Measurements from ENCODE around the gene CAPN13. TPM values are rescaled to one million over a fixed set of nuclear protein-coding genes. Genes with fewer than 3 reads are reported as not detected.

The CAPN13 gene
- polyA plus RNA-seq, 1 of the 3 experiments (the other 2 are of a cell fraction): not detected

- H3K4me1 ChIP-seq (ENCODE audit: control insufficient read depth in 1 of 2, insufficient read depth in 2 of 2, low read depth in 1 of 2, low read length in 1 of 2): peaks cover 0 to 43% of the 10 kb centered on the region in 2 experiments; a peak in 2 of 4 replicates
- no peaks in the 10 kb centered on the region for H3F3A ChIP-seq (replicated peaks; ENCODE audit: insufficient read depth)
- no peak for TF ChIP-seq POLR2AphosphoS5 (IDR thresholded peaks at IDR 0.05; ENCODE audit: low read depth, low read length)
- no peak for TF ChIP-seq EP300 (IDR thresholded peaks at IDR 0.05; ENCODE audit: borderline replicate concordance in 1 of 2, low read depth in 1 of 2, low read length in 1 of 2)
- TF ChIP-seq GABPA (IDR thresholded peaks at IDR 0.05; ENCODE audit: low read depth): no peak
- no peak for TF ChIP-seq FOSL2 (IDR thresholded peaks at IDR 0.05; ENCODE audit: borderline replicate concordance, low read depth)
- TF ChIP-seq RFX5 (IDR thresholded peaks at IDR 0.05; ENCODE audit: low read length): no peak
- TF ChIP-seq FOXJ3 (CRISPR knock-in tag; IDR thresholded peaks at IDR 0.05): no peak
- TF ChIP-seq GATA2 (CRISPR knock-in tag; IDR thresholded peaks at IDR 0.05): no peak
- no peak for TF ChIP-seq PBX3 (IDR thresholded peaks at IDR 0.05)
- TF ChIP-seq RAD21 (IDR thresholded peaks at IDR 0.05; ENCODE audit: low read length): no peak
- TF ChIP-seq, protein P1, sequence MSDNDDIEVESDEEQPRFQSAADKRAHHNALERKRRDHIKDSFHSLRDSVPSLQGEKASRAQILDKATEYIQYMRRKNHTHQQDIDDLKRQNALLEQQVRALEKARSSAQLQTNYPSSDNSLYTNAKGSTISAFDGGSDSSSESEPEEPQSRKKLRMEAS (IDR thresholded peaks at IDR 0.05; ENCODE audit: low read depth): no peak
- no peak overlapping the region for H2AFZ ChIP-seq (ENCODE audit: low read depth)
- H3K9me3 ChIP-seq: no peaks in the 10 kb centered on the region
- no peaks in the 10 kb centered on the region for H3K9me2 ChIP-seq
- no peaks in the 10 kb centered on the region for H4K20me1 ChIP-seq (ENCODE audit: insufficient read depth)
- no peaks in the 10 kb centered on the region for H3K36me3 ChIP-seq (replicated peaks in 1 of 2; ENCODE audit: control insufficient read depth in 1 of 2, insufficient read depth in 2 of 2, low read length in 1 of 2)
- whole genome bisulfite sequencing (ENCODE audit: low lambda C conversion rate): 48% methylated on average over 7 of the region's 10 CpGs
- H3K79me2 ChIP-seq (ENCODE audit: insufficient read depth): no peaks in the 10 kb centered on the region
- ChIA-PET POLR2A (no interaction called here), CTCF (interaction anchor here (0.7 to 1.8 kb wide), 5 partner anchors 8 to 93 kb away, joined by 4 to 8 read pairs (median 5); no protein-coding TSS in a partner anchor)
- H3K4me2 ChIP-seq: no peak overlapping the region
- no peak overlapping the region for H3K9ac ChIP-seq
- no peak overlapping the region; a peak in 1 of 4 replicates for H3K27ac ChIP-seq (ENCODE audit: low read depth in 2 of 2, low read length in 1 of 2)
- no peaks in the 10 kb centered on the region for H3K27me3 ChIP-seq (ENCODE audit: insufficient read depth)
- no peak overlapping the region for H3K4me3 ChIP-seq (ENCODE audit: low read depth in 2 of 2, low read length in 1 of 2)
- DNase-seq: no peak
Observed at GRCh38 chr2:30769891-30770462, 37.3 kb downstream of the CAPN13 start.

DNA sequence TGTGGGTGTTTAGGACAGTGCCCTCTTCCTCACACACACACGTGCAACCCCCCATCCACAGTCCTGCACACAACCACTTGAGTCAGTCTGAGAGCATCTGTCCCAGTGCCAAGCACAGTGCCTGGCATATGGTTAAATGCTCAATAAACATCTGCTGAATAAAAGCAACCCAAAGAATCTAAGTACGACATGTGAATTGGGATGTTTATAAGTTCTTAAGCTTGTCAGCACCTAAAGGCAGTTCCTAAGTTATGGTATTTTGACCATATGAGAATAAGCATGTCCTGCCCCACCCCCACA, 37.8 kb downstream of the CAPN13 start:
- ChIA-PET POLR2A (no interaction called here), CTCF (interaction anchor here (1.4 kb wide), 1 partner anchor 92 kb away, joined by 5 read pairs; no protein-coding TSS in a partner anchor)
- no peak overlapping the region for H3K4me3 ChIP-seq (ENCODE audit: low read depth in 2 of 2, low read length in 1 of 2)
- no peak for TF ChIP-seq FOXM1 (IDR thresholded peaks at IDR 0.05; ENCODE audit: low read depth)
- no peak for TF ChIP-seq ELF1 (IDR thresholded peaks at IDR 0.05)
- TF ChIP-seq, protein P1 (IDR thresholded peaks at IDR 0.05; ENCODE audit: low read depth): no peak
- TF ChIP-seq YY1 (IDR thresholded peaks at IDR 0.05; ENCODE audit: low read depth): no peak
- TF ChIP-seq RXRA (IDR thresholded peaks at IDR 0.05; ENCODE audit: borderline replicate concordance, low read depth): no peak
- TF ChIP-seq GATA2 (CRISPR knock-in tag; IDR thresholded peaks at IDR 0.05): no peak
- TF ChIP-seq POLR2AphosphoS5 (IDR thresholded peaks at IDR 0.05; ENCODE audit: low read depth, low read length): no peak
- TF ChIP-seq, protein P2, sequence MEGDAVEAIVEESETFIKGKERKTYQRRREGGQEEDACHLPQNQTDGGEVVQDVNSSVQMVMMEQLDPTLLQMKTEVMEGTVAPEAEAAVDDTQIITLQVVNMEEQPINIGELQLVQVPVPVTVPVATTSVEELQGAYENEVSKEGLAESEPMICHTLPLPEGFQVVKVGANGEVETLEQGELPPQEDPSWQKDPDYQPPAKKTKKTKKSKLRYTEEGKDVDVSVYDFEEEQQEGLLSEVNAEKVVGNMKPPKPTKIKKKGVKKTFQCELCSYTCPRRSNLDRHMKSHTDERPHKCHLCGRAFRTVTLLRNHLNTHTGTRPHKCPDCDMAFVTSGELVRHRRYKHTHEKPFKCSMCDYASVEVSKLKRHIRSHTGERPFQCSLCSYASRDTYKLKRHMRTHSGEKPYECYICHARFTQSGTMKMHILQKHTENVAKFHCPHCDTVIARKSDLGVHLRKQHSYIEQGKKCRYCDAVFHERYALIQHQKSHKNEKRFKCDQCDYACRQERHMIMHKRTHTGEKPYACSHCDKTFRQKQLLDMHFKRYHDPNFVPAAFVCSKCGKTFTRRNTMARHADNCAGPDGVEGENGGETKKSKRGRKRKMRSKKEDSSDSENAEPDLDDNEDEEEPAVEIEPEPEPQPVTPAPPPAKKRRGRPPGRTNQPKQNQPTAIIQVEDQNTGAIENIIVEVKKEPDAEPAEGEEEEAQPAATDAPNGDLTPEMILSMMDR (IDR thresholded peaks at IDR 0.05): no peak
- TF ChIP-seq SIN3A (IDR thresholded peaks at IDR 0.05; ENCODE audit: borderline replicate concordance, low read depth, low read length): no peak
- TF ChIP-seq EP300 (IDR thresholded peaks at IDR 0.05; ENCODE audit: borderline replicate concordance in 1 of 2, low read depth in 1 of 2, low read length in 1 of 2): no peak
- TF ChIP-seq IRF3 (IDR thresholded peaks at IDR 0.05; ENCODE audit: low read depth, low read length): no peak
- no peak for TF ChIP-seq TCF12 (IDR thresholded peaks at IDR 0.05)
- no peak for TF ChIP-seq RFX5 (IDR thresholded peaks at IDR 0.05; ENCODE audit: low read length)
- no peak for TF ChIP-seq MEF2A (IDR thresholded peaks at IDR 0.05; ENCODE audit: borderline replicate concordance, low read depth)
- TF ChIP-seq, protein P3, sequence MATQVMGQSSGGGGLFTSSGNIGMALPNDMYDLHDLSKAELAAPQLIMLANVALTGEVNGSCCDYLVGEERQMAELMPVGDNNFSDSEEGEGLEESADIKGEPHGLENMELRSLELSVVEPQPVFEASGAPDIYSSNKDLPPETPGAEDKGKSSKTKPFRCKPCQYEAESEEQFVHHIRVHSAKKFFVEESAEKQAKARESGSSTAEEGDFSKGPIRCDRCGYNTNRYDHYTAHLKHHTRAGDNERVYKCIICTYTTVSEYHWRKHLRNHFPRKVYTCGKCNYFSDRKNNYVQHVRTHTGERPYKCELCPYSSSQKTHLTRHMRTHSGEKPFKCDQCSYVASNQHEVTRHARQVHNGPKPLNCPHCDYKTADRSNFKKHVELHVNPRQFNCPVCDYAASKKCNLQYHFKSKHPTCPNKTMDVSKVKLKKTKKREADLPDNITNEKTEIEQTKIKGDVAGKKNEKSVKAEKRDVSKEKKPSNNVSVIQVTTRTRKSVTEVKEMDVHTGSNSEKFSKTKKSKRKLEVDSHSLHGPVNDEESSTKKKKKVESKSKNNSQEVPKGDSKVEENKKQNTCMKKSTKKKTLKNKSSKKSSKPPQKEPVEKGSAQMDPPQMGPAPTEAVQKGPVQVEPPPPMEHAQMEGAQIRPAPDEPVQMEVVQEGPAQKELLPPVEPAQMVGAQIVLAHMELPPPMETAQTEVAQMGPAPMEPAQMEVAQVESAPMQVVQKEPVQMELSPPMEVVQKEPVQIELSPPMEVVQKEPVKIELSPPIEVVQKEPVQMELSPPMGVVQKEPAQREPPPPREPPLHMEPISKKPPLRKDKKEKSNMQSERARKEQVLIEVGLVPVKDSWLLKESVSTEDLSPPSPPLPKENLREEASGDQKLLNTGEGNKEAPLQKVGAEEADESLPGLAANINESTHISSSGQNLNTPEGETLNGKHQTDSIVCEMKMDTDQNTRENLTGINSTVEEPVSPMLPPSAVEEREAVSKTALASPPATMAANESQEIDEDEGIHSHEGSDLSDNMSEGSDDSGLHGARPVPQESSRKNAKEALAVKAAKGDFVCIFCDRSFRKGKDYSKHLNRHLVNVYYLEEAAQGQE (IDR thresholded peaks at IDR 0.05; ENCODE audit: low read depth, low read length): no peak
- no peak overlapping the region for H3K9ac ChIP-seq
- H2AFZ ChIP-seq (ENCODE audit: low read depth): no peak overlapping the region
- no peak overlapping the region for H3K27ac ChIP-seq (ENCODE audit: low read depth in 2 of 2, low read length in 1 of 2)
- peaks cover 0 to 43% of the 10 kb centered on the region in 2 experiments; a peak in 2 of 4 replicates for H3K4me1 ChIP-seq (ENCODE audit: control insufficient read depth in 1 of 2, insufficient read depth in 2 of 2, low read depth in 1 of 2, low read length in 1 of 2)
- no peaks in the 10 kb centered on the region for H4K20me1 ChIP-seq (ENCODE audit: insufficient read depth)
- H3K9me2 ChIP-seq: no peaks in the 10 kb centered on the region
- H3K79me2 ChIP-seq (ENCODE audit: insufficient read depth): no peaks in the 10 kb centered on the region
- H3K4me2 ChIP-seq: no peak overlapping the region
- H3K36me3 ChIP-seq (replicated peaks in 1 of 2; ENCODE audit: control insufficient read depth in 1 of 2, insufficient read depth in 2 of 2, low read length in 1 of 2): no peaks in the 10 kb centered on the region
- no peaks in the 10 kb centered on the region for H3K27me3 ChIP-seq (ENCODE audit: insufficient read depth)
- no peaks in the 10 kb centered on the region for H3F3A ChIP-seq (replicated peaks; ENCODE audit: insufficient read depth)
- 43% methylated on average over 2 of the region's 2 CpGs for WGBS (ENCODE audit: low lambda C conversion rate)
- no peak for DNase-seq
- H3K9me3 ChIP-seq: no peaks in the 10 kb centered on the region

All from SK-N-SH (cell line).